T-helper 2 cell treated with Interferon-gamma antibody and Interleukin-4, amounts not matched to agents 5 μg/mL and 100 μg/mL, for 36 hours (primary cell): ENCODE results near the gene AMBP.
A peak's percentile ranks its signal among the peaks of the same experiment; 100 is the strongest.

Experiments
- DNase-seq: peaks from one replicate; pipeline ENCODE4 v3.0.0; 2021; ENCODE audit warnings: low spot score
- H3K27ac Mint-ChIP-seq: one replicate; pipeline ENCODE4 v1.8.0; 2021; ENCODE audit warnings: mild to moderate bottlenecking, mixed read lengths
- H3K27me3 Mint-ChIP-seq: one replicate; pipeline ENCODE4 v1.8.0; 2021; ENCODE audit warnings: low read depth, mixed read lengths
- H3K36me3 Mint-ChIP-seq: one replicate; pipeline ENCODE4 v1.8.0; 2021; ENCODE audit warnings: low read depth, mixed read lengths
- H3K4me1 Mint-ChIP-seq: one replicate; pipeline ENCODE4 v1.8.0; 2021; ENCODE audit warnings: low read depth, mixed read lengths
- H3K4me3 Mint-ChIP-seq: one replicate; pipeline ENCODE4 v1.8.0; 2022; ENCODE audit warnings: mild to moderate bottlenecking, moderate library complexity, mixed read lengths
- H3K9me3 Mint-ChIP-seq: one replicate; pipeline ENCODE4 v1.8.0; 2021; ENCODE audit warnings: mixed read lengths

AMBP gene

GRCh38 chr9:114100536-114100935, 22.4 kb upstream of the AMBP start:
- Mint-ChIP-seq H3K4me3 (no peak overlapping the region), H3K4me1 (no peaks in the 10 kb centered on the region), H3K27ac (no peak overlapping the region), H3K27me3 (peaks cover 31% of the 10 kb centered on the region), H3K36me3 (no peaks in the 10 kb centered on the region), H3K9me3 (peaks cover 4% of the 10 kb centered on the region)
- DNase-seq: no peak

- H3K4me1 Mint-ChIP-seq: no peaks in the 10 kb centered on the region
- H3K9me3 Mint-ChIP-seq: peaks cover 4% of the 10 kb centered on the region
- no peak overlapping the region for H3K27ac Mint-ChIP-seq
- H3K4me3 Mint-ChIP-seq: no peak overlapping the region
- peaks cover 25% of the 10 kb centered on the region for H3K27me3 Mint-ChIP-seq
- H3K36me3 Mint-ChIP-seq: no peaks in the 10 kb centered on the region
- DNase-seq: no peak
Measured at GRCh38 chr9:114099669-114100270, 21.7 kb upstream of the AMBP start.

- Mint-ChIP-seq H3K27ac (no peak within 1 kb of the TSS), H3K4me1 (no peaks in the 10 kb centered on the region), H3K27me3 (peaks cover 21% of the 10 kb centered on the region), H3K9me3 (peaks cover 4% of the 10 kb centered on the region), H3K4me3 (no peak within 1 kb of the TSS), H3K36me3 (no peaks in the 10 kb centered on the region)
- no peak for DNase-seq
Measured at GRCh38 chr9:114098936-114099668, 21.0 kb upstream of the AMBP start, which contains the start of gene KIF12. KIF12 (minus strand) TSS chr9:114099292; CDS start chr9:114099276, 16 bp downstream.

- Mint-ChIP-seq H3K9me3 (peaks cover 4% of the 10 kb centered on the region), H3K4me1 (no peaks in the 10 kb centered on the region), H3K27ac (no peak overlapping the region), H3K36me3 (no peaks in the 10 kb centered on the region), H3K4me3 (no peak overlapping the region), H3K27me3 (peaks cover 21% of the 10 kb centered on the region)
- DNase-seq: no peak
Measured at GRCh38 chr9:114098021-114098935, 20.2 kb upstream of the AMBP start.

- Mint-ChIP-seq H3K4me3 (peak overlapping the region; percentile 32), H3K9me3 (peaks cover 4% of the 10 kb centered on the region), H3K36me3 (no peaks in the 10 kb centered on the region), H3K4me1 (no peaks in the 10 kb centered on the region), H3K27ac (no peak overlapping the region), H3K27me3 (peaks cover 21% of the 10 kb centered on the region)
- no peak for DNase-seq
Measured at GRCh38 chr9:114097613-114098020, 19.5 kb upstream of the AMBP start.

- Mint-ChIP-seq H3K27me3 (peaks cover 21% of the 10 kb centered on the region), H3K36me3 (no peaks in the 10 kb centered on the region), H3K4me3 (no peak overlapping the region), H3K27ac (no peak overlapping the region), H3K4me1 (no peaks in the 10 kb centered on the region), H3K9me3 (peaks cover 4% of the 10 kb centered on the region)
- no peak for DNase-seq
Measured at GRCh38 chr9:114096866-114097612, 18.9 kb upstream of the AMBP start.

GRCh38 chr9:114096041-114096511, 18.0 kb upstream of the AMBP start:
- H3K4me3 Mint-ChIP-seq: no peak overlapping the region
- H3K9me3 Mint-ChIP-seq: no peaks in the 10 kb centered on the region
- no peak for DNase-seq
- peaks cover 19% of the 10 kb centered on the region for H3K27me3 Mint-ChIP-seq
- no peaks in the 10 kb centered on the region for H3K36me3 Mint-ChIP-seq
- no peaks in the 10 kb centered on the region for H3K4me1 Mint-ChIP-seq
- H3K27ac Mint-ChIP-seq: no peak overlapping the region

- Mint-ChIP-seq H3K36me3 (no peaks in the 10 kb centered on the region), H3K4me1 (no peaks in the 10 kb centered on the region), H3K9me3 (no peaks in the 10 kb centered on the region), H3K4me3 (no peak overlapping the region), H3K27me3 (peaks cover 18% of the 10 kb centered on the region), H3K27ac (no peak overlapping the region)
- DNase-seq: no peak
Measured at GRCh38 chr9:114094971-114095370, 16.9 kb upstream of the AMBP start.

- H3K36me3 Mint-ChIP-seq: no peaks in the 10 kb centered on the region
- no peaks in the 10 kb centered on the region for H3K4me1 Mint-ChIP-seq
- H3K27ac Mint-ChIP-seq: no peak overlapping the region
- no peaks in the 10 kb centered on the region for H3K9me3 Mint-ChIP-seq
- peaks cover 16% of the 10 kb centered on the region for H3K27me3 Mint-ChIP-seq
- DNase-seq: no peak
- H3K4me3 Mint-ChIP-seq: no peak overlapping the region
Measured at GRCh38 chr9:114093761-114094505, 15.8 kb upstream of the AMBP start.

- H3K4me3 Mint-ChIP-seq: no peak overlapping the region
- no peaks in the 10 kb centered on the region for H3K9me3 Mint-ChIP-seq
- H3K36me3 Mint-ChIP-seq: no peaks in the 10 kb centered on the region
- H3K27ac Mint-ChIP-seq: no peak overlapping the region
- no peaks in the 10 kb centered on the region for H3K4me1 Mint-ChIP-seq
- H3K27me3 Mint-ChIP-seq: peaks cover 15% of the 10 kb centered on the region
- DNase-seq: no peak
Measured at GRCh38 chr9:114093031-114093471, 15.0 kb upstream of the AMBP start.

- Mint-ChIP-seq H3K4me3 (no peak overlapping the region), H3K27ac (no peak overlapping the region), H3K36me3 (no peaks in the 10 kb centered on the region), H3K9me3 (no peaks in the 10 kb centered on the region), H3K4me1 (no peaks in the 10 kb centered on the region), H3K27me3 (peaks cover 10% of the 10 kb centered on the region)
- DNase-seq: no peak
Measured at GRCh38 chr9:114092336-114092735, 14.2 kb upstream of the AMBP start.

GRCh38 chr9:114091711-114092110, 13.6 kb upstream of the AMBP start:
- Mint-ChIP-seq H3K36me3 (no peaks in the 10 kb centered on the region), H3K27me3 (peaks cover 8% of the 10 kb centered on the region), H3K27ac (no peak overlapping the region), H3K9me3 (no peaks in the 10 kb centered on the region), H3K4me3 (no peak overlapping the region), H3K4me1 (no peaks in the 10 kb centered on the region)
- no peak for DNase-seq

- Mint-ChIP-seq H3K36me3 (no peaks in the 10 kb centered on the region), H3K27me3 (peaks cover 2% of the 10 kb centered on the region), H3K9me3 (no peaks in the 10 kb centered on the region), H3K27ac (no peak overlapping the region), H3K4me3 (no peak overlapping the region), H3K4me1 (no peaks in the 10 kb centered on the region)
- no peak for DNase-seq
Measured at GRCh38 chr9:114090798-114091197, 12.7 kb upstream of the AMBP start.
